ENCODE measurements around the gene ZNF598. TPM values are rescaled to one million over a fixed set of nuclear protein-coding genes. Genes with fewer than 3 reads are reported as not detected.
A peak's percentile ranks its signal among the peaks of the same experiment; 100 is the strongest.
"Not testable (repeated sequence)": the region's sequence is repeated elsewhere in the genome, so short reads cannot be mapped to it uniquely, and the experiment has no call there.

Gene ZNF598
- total RNA-seq, 1 donor from 2014 or later, result 31.1 TPM

- Histone ChIP-seq H3K4me1 (peaks cover 0 to 3% of the 10 kb centered on the region in 2 donors), H3K9me3 (no peaks in the 10 kb centered on the region), H3K4me3 (no peak overlapping the region), H3K27me3 (no peaks in the 10 kb centered on the region), H3K36me3 (no peaks in the 10 kb centered on the region), H3K27ac (no peak overlapping the region)
- TF ChIP-seq CTCF (IDR thresholded peaks at IDR 0.05), result peak in 1 of 3 experiments; percentile 26
- no peak for DNase-seq (ENCODE audit: low spot score in 2 of 2)
- intact Hi-C loops (cut with DNase I), result no loop called here
These were observed 6.8 kb upstream of the ZNF598 start for GRCh38 chr16:2016407-2016922.

GRCh38 chr16:2015947-2016208 lies 6.3 kb upstream of the ZNF598 start:
- Histone ChIP-seq H3K27ac (no peak overlapping the region), H3K4me1 (peaks cover 0 to 3% of the 10 kb centered on the region in 2 donors), H3K36me3 (no peaks in the 10 kb centered on the region), H3K27me3 (no peaks in the 10 kb centered on the region), H3K9me3 (no peaks in the 10 kb centered on the region), H3K4me3 (no peak overlapping the region)
- no peak for TF ChIP-seq CTCF (IDR thresholded peaks at IDR 0.05)
- DNase-seq (ENCODE audit: low spot score in 2 of 2), result no peak
- intact Hi-C loops (cut with DNase I), result no loop called here

GRCh38 chr16:2015117-2015946 lies 5.7 kb upstream of the ZNF598 start:
- DNase-seq (ENCODE audit: low spot score in 2 of 2), result no peak
- peaks cover 3% of the 10 kb centered on the region in 2 donors for H3K4me1 ChIP-seq
- no peak overlapping the region for H3K27ac ChIP-seq
- H3K36me3 ChIP-seq, result no peaks in the 10 kb centered on the region
- no peak overlapping the region for H3K4me3 ChIP-seq
- H3K27me3 ChIP-seq, result no peaks in the 10 kb centered on the region
- intact Hi-C loops (cut with DNase I), result no loop called here
- TF ChIP-seq CTCF (IDR thresholded peaks at IDR 0.05), result no peak
- no peaks in the 10 kb centered on the region for H3K9me3 ChIP-seq

- Histone ChIP-seq H3K27ac (no peak overlapping the region), H3K9me3 (no peaks in the 10 kb centered on the region), H3K4me1 (peaks cover 9 to 10% of the 10 kb centered on the region in 2 donors), H3K4me3 (no peak overlapping the region), H3K36me3 (no peaks in the 10 kb centered on the region), H3K27me3 (no peaks in the 10 kb centered on the region)
- DNase-seq (ENCODE audit: low spot score in 2 of 2), result no peak
- intact Hi-C loops (cut with DNase I), result no loop called here
- TF ChIP-seq CTCF (IDR thresholded peaks at IDR 0.05), result no peak
These were observed 3.9 kb upstream of the ZNF598 start for GRCh38 chr16:2013527-2013926.

GRCh38 chr16:2011726-2012125 lies 2.1 kb upstream of the ZNF598 start:
- H3K27me3 ChIP-seq; intact Hi-C loops (cut with DNase I); DNase-seq (ENCODE audit: low spot score in 2 of 2); H3K4me3 ChIP-seq; H3K9me3 ChIP-seq; H3K36me3 ChIP-seq; H3K27ac ChIP-seq: not testable (repeated sequence)
- peaks cover 17 to 24% of the 10 kb centered on the region in 2 donors for H3K4me1 ChIP-seq

GRCh38 chr16:2009164-2009711 lies 383 bp downstream of the ZNF598 start:
- intact Hi-C loops (cut with DNase I), result no loop called here
- Histone ChIP-seq H3K27ac (peak overlapping the region; percentile 52 to 75), H3K9me3 (no peaks in the 10 kb centered on the region), H3K36me3 (no peaks in the 10 kb centered on the region), H3K4me3 (peak overlapping the region; percentile 75 to 94), H3K4me1 (peaks cover 19 to 31% of the 10 kb centered on the region in 2 donors), H3K27me3 (no peaks in the 10 kb centered on the region)
- TF ChIP-seq CTCF (IDR thresholded peaks at IDR 0.05), result no peak
- DNase-seq (ENCODE audit: low spot score in 2 of 2), result no peak

Data from ascending aorta (tissue), 2 donors.